GM12891 (cell line): ENCODE measurements around the gene TBC1D8.

Experiments used
- POLR2A ChIP-seq: IDR thresholded peaks from 2 replicates; pipeline ENCODE4 v1.6.1; 2011; ENCODE audit warnings: low read depth, low read length, control low read depth
- POU2F2 ChIP-seq: IDR thresholded peaks from 2 replicates; pipeline ENCODE4 v1.6.1; 2011; ENCODE audit warnings: low read depth, mild to moderate bottlenecking, control low read depth, low read length, moderate library complexity
- TAF1 ChIP-seq: IDR thresholded peaks from 2 replicates; pipeline ENCODE4 v1.6.1; 2011; ENCODE audit warnings: low read depth, low read length, control low read depth

- TF ChIP-seq POLR2A: no peak
- no peak for TF ChIP-seq TAF1
- TF ChIP-seq POU2F2: no peak
These were observed 68.2 kb downstream of the TBC1D8 start for GRCh38 chr2:101082998-101083397.
